ENCODE measurements around the gene WNK3. TPM values are rescaled to one million over a fixed set of nuclear protein-coding genes. Genes with fewer than 3 reads are reported as not detected.
A peak's percentile ranks its signal among the peaks of the same experiment; 100 is the strongest.
"Not testable (repeated sequence)": the region's sequence is repeated elsewhere in the genome, so short reads cannot be mapped to it uniquely, and the experiment has no call there.

Gene WNK3
- total RNA-seq, 5 donors from 2014 or later (not counting 1 experiment from before 2014, with no cell fraction given), result 0.29 to 0.68 (median 0.40) TPM

- H3K27ac Mint-ChIP-seq, result no peak overlapping the region
- peaks cover 35 to 39% of the 10 kb centered on the region in 2 donors for H3K27me3 Mint-ChIP-seq
- 17% methylated on average over 17 of the region's 54 CpGs for WGBS (ENCODE audit: insufficient coverage)
Measured at GRCh38 chrX:54358424-54359211, 772 bp upstream of the WNK3 start.

GRCh38 chrX:54352677-54353076 is 5.2 kb downstream of the WNK3 start:
- POLR2A ChIA-PET, result no interaction called here

More at GRCh38 chrX:54358424-54359211, 772 bp upstream of the WNK3 start:
- Histone ChIP-seq H3K27ac (ENCODE audit: low read length) (no peak overlapping the region), H3K36me3 (ENCODE audit: control insufficient read depth in 2 of 2, extremely low read depth in 1 of 2, insufficient read depth in 1 of 2, low read length in 1 of 2) (no peaks in the 10 kb centered on the region), H3K4me3 (ENCODE audit: control insufficient read depth in 1 of 2, extremely low read depth in 1 of 2, low read length in 1 of 2) (peak overlapping the region; percentile 49 to 63), H3K9me3 (no peaks in the 10 kb centered on the region), H3K4me1 (ENCODE audit: control insufficient read depth in 1 of 2, extremely low read depth in 1 of 2, insufficient read depth in 2 of 2, low read length in 2 of 2) (peaks cover 0 to 18% of the 10 kb centered on the region in 2 experiments), H3K27me3 (replicated peaks in 1 of 2; ENCODE audit: control insufficient read depth in 2 of 2, extremely low read depth in 1 of 2, insufficient read depth in 2 of 2, low read length in 1 of 2) (peaks cover 0 to 21% of the 10 kb centered on the region in 2 experiments)
- peak in 27 of 35 experiments; percentile 1 to 49 (median 16) for DNase-seq
- H3K36me3 Mint-ChIP-seq, result no peaks in the 10 kb centered on the region
- peak overlapping the region; percentile 73 to 87 (median 81) for H3K4me3 Mint-ChIP-seq
- ChIA-PET CTCF (interaction anchor here in 1 of 2 donors (0.5 kb wide), 1 partner anchor 13 kb away, joined by 3 read pairs; no protein-coding TSS in a partner anchor), POLR2A (interaction anchor here in 1 of 2 donors (0.6 kb wide), 1 partner anchor 81 kb away, joined by 3 read pairs; the partner anchor contains the start of gene TSR2)
- no peaks in the 10 kb centered on the region for H3K9me3 Mint-ChIP-seq
- peak; percentile 33 to 66 (median 50) for ATAC-seq (replicated peaks in 1 of 4)
- peaks cover 11 to 22% (median 19%) of the 10 kb centered on the region in 3 donors for H3K4me1 Mint-ChIP-seq

GRCh38 chrX:54337383-54337782 is 20.5 kb downstream of the WNK3 start:
- H3K9me3 Mint-ChIP-seq; H3K4me3 ChIP-seq (ENCODE audit: control insufficient read depth in 1 of 2, extremely low read depth in 1 of 2, low read length in 1 of 2); POLR2A ChIA-PET; H3K4me1 ChIP-seq (ENCODE audit: control insufficient read depth in 1 of 2, extremely low read depth in 1 of 2, insufficient read depth in 2 of 2, low read length in 2 of 2); H3K36me3 Mint-ChIP-seq; H3K27me3 ChIP-seq (replicated peaks in 1 of 2; ENCODE audit: control insufficient read depth in 2 of 2, extremely low read depth in 1 of 2, insufficient read depth in 2 of 2, low read length in 1 of 2); H3K4me1 Mint-ChIP-seq; H3K4me3 Mint-ChIP-seq; ATAC-seq (replicated peaks in 1 of 4); H3K9me3 ChIP-seq; H3K36me3 ChIP-seq (ENCODE audit: control insufficient read depth in 2 of 2, extremely low read depth in 1 of 2, insufficient read depth in 1 of 2, low read length in 1 of 2); CTCF ChIA-PET; DNase-seq; H3K27ac ChIP-seq (ENCODE audit: low read length); H3K27ac Mint-ChIP-seq: not testable (repeated sequence)
- WGBS (ENCODE audit: insufficient coverage), result no CpG with 5 or more reads among the region's 10 CpGs
- peaks cover 0 to 12% of the 10 kb centered on the region in 2 donors for H3K27me3 Mint-ChIP-seq

More at GRCh38 chrX:54352677-54353076, 5.2 kb downstream of the WNK3 start:
- Histone ChIP-seq H3K4me3 (ENCODE audit: control insufficient read depth in 1 of 2, extremely low read depth in 1 of 2, low read length in 1 of 2) (no peak overlapping the region), H3K27ac (ENCODE audit: low read length) (no peak overlapping the region), H3K4me1 (ENCODE audit: control insufficient read depth in 1 of 2, extremely low read depth in 1 of 2, insufficient read depth in 2 of 2, low read length in 2 of 2) (peaks cover 0 to 5% of the 10 kb centered on the region in 2 experiments), H3K36me3 (ENCODE audit: control insufficient read depth in 2 of 2, extremely low read depth in 1 of 2, insufficient read depth in 1 of 2, low read length in 1 of 2) (no peaks in the 10 kb centered on the region), H3K27me3 (replicated peaks in 1 of 2; ENCODE audit: control insufficient read depth in 2 of 2, extremely low read depth in 1 of 2, insufficient read depth in 2 of 2, low read length in 1 of 2) (peaks cover 0 to 9% of the 10 kb centered on the region in 2 experiments), H3K9me3 (no peaks in the 10 kb centered on the region)
- Mint-ChIP-seq H3K9me3 (no peaks in the 10 kb centered on the region), H3K27ac (no peak overlapping the region), H3K27me3 (peaks cover 11 to 24% of the 10 kb centered on the region in 2 donors), H3K4me3 (no peak overlapping the region), H3K4me1 (peaks cover 3 to 11% (median 10%) of the 10 kb centered on the region in 3 donors), H3K36me3 (no peaks in the 10 kb centered on the region)
- DNase-seq (no peak), ATAC-seq (replicated peaks in 1 of 4) (no peak)
- CTCF ChIA-PET, result no interaction called here
- no CpG with 5 or more reads among the region's 2 CpGs for WGBS (ENCODE audit: insufficient coverage)

- H3K27me3 Mint-ChIP-seq, result peaks cover 0 to 13% of the 10 kb centered on the region in 2 donors
- Histone ChIP-seq H3K4me3 (ENCODE audit: control insufficient read depth in 1 of 2, extremely low read depth in 1 of 2, low read length in 1 of 2) (no peak overlapping the region), H3K9me3 (no peaks in the 10 kb centered on the region), H3K36me3 (ENCODE audit: control insufficient read depth in 2 of 2, extremely low read depth in 1 of 2, insufficient read depth in 1 of 2, low read length in 1 of 2) (no peaks in the 10 kb centered on the region), H3K27me3 (replicated peaks in 1 of 2; ENCODE audit: control insufficient read depth in 2 of 2, extremely low read depth in 1 of 2, insufficient read depth in 2 of 2, low read length in 1 of 2) (no peaks in the 10 kb centered on the region), H3K27ac (ENCODE audit: low read length) (no peak overlapping the region), H3K4me1 (ENCODE audit: control insufficient read depth in 1 of 2, extremely low read depth in 1 of 2, insufficient read depth in 2 of 2, low read length in 2 of 2) (no peaks in the 10 kb centered on the region)
- no CpG with 5 or more reads among the region's 8 CpGs for WGBS (ENCODE audit: insufficient coverage)
- H3K9me3 Mint-ChIP-seq, result no peaks in the 10 kb centered on the region
- no peak overlapping the region for H3K4me3 Mint-ChIP-seq
- no peak overlapping the region for H3K27ac Mint-ChIP-seq
- ChIA-PET POLR2A (no interaction called here), CTCF (no interaction called here)
- no peaks in the 10 kb centered on the region for H3K36me3 Mint-ChIP-seq
- ATAC-seq (replicated peaks in 1 of 4) (no peak), DNase-seq (no peak)
- H3K4me1 Mint-ChIP-seq, result no peaks in the 10 kb centered on the region
Measured at GRCh38 chrX:54325077-54325476, 32.8 kb downstream of the WNK3 start.

- no peaks in the 10 kb centered on the region for H3K36me3 Mint-ChIP-seq
- H3K4me1 Mint-ChIP-seq, result no peaks in the 10 kb centered on the region
- H3K4me3 Mint-ChIP-seq, result no peak overlapping the region
- ATAC-seq (replicated peaks in 1 of 4) (no peak), DNase-seq (no peak)
- H3K9me3 ChIP-seq, result no peaks in the 10 kb centered on the region
- CTCF ChIA-PET, result no interaction called here
- no peak overlapping the region for H3K27ac Mint-ChIP-seq
- H3K4me3 ChIP-seq (ENCODE audit: control insufficient read depth in 1 of 2, extremely low read depth in 1 of 2, low read length in 1 of 2), result no peak overlapping the region
- no CpG with 5 or more reads among the region's 1 CpG for WGBS (ENCODE audit: insufficient coverage)
- no peaks in the 10 kb centered on the region for H3K36me3 ChIP-seq (ENCODE audit: control insufficient read depth in 2 of 2, extremely low read depth in 1 of 2, insufficient read depth in 1 of 2, low read length in 1 of 2)
- H3K27me3 Mint-ChIP-seq, result peaks cover 0 to 8% of the 10 kb centered on the region in 2 donors
- no peaks in the 10 kb centered on the region for H3K9me3 Mint-ChIP-seq
- H3K27ac ChIP-seq (ENCODE audit: low read length), result no peak overlapping the region
- POLR2A ChIA-PET, result interaction anchor here in 1 of 2 donors (0.7 kb wide), 1 partner anchor 67 kb away, joined by 3 read pairs; no protein-coding TSS in a partner anchor
- no peaks in the 10 kb centered on the region for H3K27me3 ChIP-seq (replicated peaks in 1 of 2; ENCODE audit: control insufficient read depth in 2 of 2, extremely low read depth in 1 of 2, insufficient read depth in 2 of 2, low read length in 1 of 2)
- no peaks in the 10 kb centered on the region for H3K4me1 ChIP-seq (ENCODE audit: control insufficient read depth in 1 of 2, extremely low read depth in 1 of 2, insufficient read depth in 2 of 2, low read length in 2 of 2)
Measured at GRCh38 chrX:54320067-54320466, 37.8 kb downstream of the WNK3 start.

- Histone ChIP-seq H3K36me3 (ENCODE audit: control insufficient read depth in 2 of 2, extremely low read depth in 1 of 2, insufficient read depth in 1 of 2, low read length in 1 of 2) (no peaks in the 10 kb centered on the region), H3K4me1 (ENCODE audit: control insufficient read depth in 1 of 2, extremely low read depth in 1 of 2, insufficient read depth in 2 of 2, low read length in 2 of 2) (no peaks in the 10 kb centered on the region), H3K27me3 (replicated peaks in 1 of 2; ENCODE audit: control insufficient read depth in 2 of 2, extremely low read depth in 1 of 2, insufficient read depth in 2 of 2, low read length in 1 of 2) (no peaks in the 10 kb centered on the region), H3K27ac (ENCODE audit: low read length) (no peak overlapping the region), H3K9me3 (no peaks in the 10 kb centered on the region), H3K4me3 (ENCODE audit: control insufficient read depth in 1 of 2, extremely low read depth in 1 of 2, low read length in 1 of 2) (no peak overlapping the region)
- no peak overlapping the region for H3K27ac Mint-ChIP-seq
- H3K4me1 Mint-ChIP-seq, result no peaks in the 10 kb centered on the region
- no CpG with 5 or more reads among the region's 2 CpGs for WGBS (ENCODE audit: insufficient coverage)
- DNase-seq, result no peak
- H3K27me3 Mint-ChIP-seq, result peaks cover 0 to 11% of the 10 kb centered on the region in 2 donors
- H3K36me3 Mint-ChIP-seq, result no peaks in the 10 kb centered on the region
- ATAC-seq (replicated peaks in 1 of 4), result no peak
- H3K9me3 Mint-ChIP-seq, result peaks cover 0 to 4% (median 0%) of the 10 kb centered on the region in 3 donors
- CTCF ChIA-PET, result no interaction called here
- POLR2A ChIA-PET, result interaction anchor here in 1 of 2 donors (0.7 kb wide), 1 partner anchor 27 kb away, joined by 7 read pairs; no protein-coding TSS in a partner anchor
- no peak overlapping the region for H3K4me3 Mint-ChIP-seq
Measured at GRCh38 chrX:54306379-54306778, 51.5 kb downstream of the WNK3 start.
